Effector CD4-positive, alpha-beta T cell (primary cell): ENCODE results near the gene TRMT112.
"Not testable (repeated sequence)": the region's sequence is repeated elsewhere in the genome, so short reads cannot be mapped to it uniquely, and the experiment has no call there.

ENCODE experiments used
- DNase-seq: peaks from one replicate; pipeline ENCODE4 v3.0.0-alpha.2; 2020

Gene TRMT112

GRCh38 chr11:64327993-64328392 is 10.6 kb upstream of the TRMT112 start:
- DNase-seq = no peak

DNA sequence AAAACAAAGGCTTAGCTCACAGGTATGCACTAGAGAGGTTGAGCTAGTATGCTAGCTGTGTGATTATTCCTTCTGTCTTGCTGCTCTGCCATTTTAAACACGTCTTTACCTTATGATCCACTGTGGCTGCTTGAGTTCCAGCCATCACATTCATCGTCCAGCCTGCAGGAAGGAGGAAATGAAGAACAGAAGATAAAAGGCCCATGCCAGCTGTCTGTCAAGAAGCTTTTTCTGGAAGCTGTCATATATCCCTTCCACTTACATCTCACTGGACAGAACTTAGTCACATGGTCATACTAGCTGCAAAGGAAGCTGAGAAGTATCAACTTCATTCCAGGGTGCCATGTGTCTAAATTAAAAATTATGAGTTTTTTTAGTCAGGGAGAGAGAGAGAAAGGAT is 10.0 kb upstream of the TRMT112 start:
- no peak for DNase-seq

- DNase-seq = no peak
Measured at GRCh38 chr11:64324692-64325469, 7.5 kb upstream of the TRMT112 start.

DNA sequence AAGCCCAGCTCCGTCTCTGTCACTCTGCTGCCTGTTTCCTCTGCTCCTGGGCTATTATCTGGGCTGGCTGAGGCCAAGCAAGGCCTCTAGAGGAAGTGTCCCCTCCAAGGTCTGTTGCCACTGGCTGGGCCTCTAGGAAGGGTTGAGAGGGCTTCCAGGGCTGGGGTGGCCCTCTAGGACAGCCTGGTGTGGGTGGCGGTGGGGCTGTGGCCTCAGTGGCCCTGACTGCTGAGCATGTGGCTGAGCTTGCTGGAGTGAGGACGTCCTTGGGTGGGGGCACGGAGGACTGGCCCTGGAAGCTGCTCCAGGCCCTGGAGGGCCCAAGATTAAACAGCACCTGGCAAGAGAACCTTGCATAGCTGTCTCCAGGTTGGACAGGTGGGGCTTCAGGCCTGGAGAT is 6.6 kb upstream of the TRMT112 start:
- DNase-seq = not testable (repeated sequence)

DNA sequence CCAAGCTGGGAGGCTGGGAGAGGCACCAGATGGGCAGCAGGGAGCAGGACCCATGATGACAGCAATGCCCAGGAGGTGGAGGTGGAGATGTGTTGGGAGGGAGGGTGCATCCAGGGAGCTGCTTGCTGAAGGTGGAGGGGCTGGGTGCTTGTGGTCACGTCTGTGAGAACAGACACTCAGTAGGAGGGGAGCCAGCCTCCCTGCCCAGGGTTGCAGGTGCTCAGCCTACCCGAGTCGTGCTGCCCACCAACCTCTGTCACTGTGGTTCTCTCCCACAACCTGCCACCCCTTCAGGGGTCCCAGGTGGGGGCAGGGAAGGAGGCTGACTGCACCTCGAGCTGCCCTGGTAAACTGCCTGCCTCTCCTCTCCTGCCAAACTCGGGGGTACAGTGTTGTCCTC is 6.0 kb upstream of the TRMT112 start:
- DNase-seq = no peak

GRCh38 chr11:64322925-64323260 is 5.5 kb upstream of the TRMT112 start:
- DNase-seq = no peak

- DNase-seq = no peak
Measured at GRCh38 chr11:64321533-64321932, 4.2 kb upstream of the TRMT112 start.

DNA sequence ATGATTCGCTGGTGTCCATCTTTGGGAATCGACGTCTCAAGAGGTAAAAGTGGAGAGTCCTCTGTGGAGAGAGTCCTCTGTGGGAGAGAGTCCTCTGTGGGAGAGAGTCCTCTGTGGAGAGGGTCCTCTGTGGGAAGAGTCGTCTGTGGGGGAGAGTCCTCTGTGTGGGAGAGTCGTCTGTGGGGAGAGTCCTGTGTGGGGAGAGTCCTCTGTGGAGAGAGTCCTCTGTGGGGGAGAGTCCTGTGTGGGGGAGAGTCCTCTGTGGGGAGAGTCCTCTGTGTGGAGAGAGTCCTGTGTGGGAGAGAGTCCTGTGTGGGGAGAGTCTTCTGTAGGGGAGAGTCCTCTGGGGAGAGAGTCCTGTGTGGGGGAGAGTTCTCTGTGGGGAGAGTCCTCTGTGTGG is 3.7 kb upstream of the TRMT112 start:
- no peak for DNase-seq

- DNase-seq = no peak
Measured at GRCh38 chr11:64320556-64320955, 3.2 kb upstream of the TRMT112 start.

DNA sequence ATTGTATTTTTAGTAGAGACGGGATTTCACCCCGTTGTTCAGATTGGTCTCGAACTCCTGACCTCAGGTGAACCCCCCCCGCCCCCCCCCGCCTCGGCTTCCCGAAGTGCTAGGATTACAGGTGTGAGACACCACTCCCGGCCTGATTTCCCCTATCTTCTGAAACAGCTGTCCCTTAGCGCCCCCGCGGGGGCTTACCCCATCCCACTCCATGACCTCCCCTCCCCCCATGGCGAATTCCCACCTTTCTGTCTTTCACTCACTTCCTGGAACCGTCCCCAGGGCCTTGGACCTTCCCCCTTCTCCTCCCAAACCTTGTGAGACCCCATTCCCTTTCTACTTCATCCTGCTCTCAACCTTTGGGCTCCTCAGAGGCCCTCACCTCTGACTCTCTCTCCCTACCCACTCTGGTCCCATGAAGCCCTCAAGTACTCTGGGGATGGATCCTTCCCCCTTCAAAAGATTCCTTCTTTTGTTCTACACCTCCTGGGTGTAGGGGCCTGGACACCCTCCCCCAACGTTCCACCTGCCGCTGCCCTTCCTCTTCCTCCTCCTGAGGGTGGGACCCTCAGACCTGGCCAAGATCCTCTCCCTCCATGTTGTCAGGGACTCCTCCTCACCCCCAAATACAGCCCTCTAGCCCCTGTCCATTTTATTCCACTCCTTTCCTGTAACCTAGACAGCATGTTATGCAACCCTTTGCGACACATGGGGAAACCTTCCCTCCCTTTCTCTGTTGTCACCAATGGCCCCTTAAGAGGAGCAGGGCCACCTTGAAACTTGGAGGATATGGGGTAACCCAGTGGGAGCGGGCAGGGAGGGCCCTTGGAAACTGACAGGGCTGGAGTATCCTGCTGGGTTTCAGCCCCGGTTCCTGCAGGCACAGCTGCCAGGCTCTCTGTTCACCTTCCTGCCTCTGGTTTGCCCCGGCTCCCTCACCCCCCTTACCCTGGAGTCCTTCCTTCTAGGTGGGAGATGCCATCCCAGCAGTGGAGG is 1.7 kb upstream of the TRMT112 start:
- DNase-seq = no peak

- DNase-seq = peak; percentile 90
Measured at GRCh38 chr11:64317961-64318765, 804 bp upstream of the TRMT112 start, which contains the start of gene PRDX5. PRDX5 (plus strand) TSS chr11:64318121; CDS start chr11:64318216, 95 bp downstream.

- peak; percentile 37 for DNase-seq
Measured at GRCh38 chr11:64316672-64317324, 561 bp downstream of the TRMT112 start.

DNA sequence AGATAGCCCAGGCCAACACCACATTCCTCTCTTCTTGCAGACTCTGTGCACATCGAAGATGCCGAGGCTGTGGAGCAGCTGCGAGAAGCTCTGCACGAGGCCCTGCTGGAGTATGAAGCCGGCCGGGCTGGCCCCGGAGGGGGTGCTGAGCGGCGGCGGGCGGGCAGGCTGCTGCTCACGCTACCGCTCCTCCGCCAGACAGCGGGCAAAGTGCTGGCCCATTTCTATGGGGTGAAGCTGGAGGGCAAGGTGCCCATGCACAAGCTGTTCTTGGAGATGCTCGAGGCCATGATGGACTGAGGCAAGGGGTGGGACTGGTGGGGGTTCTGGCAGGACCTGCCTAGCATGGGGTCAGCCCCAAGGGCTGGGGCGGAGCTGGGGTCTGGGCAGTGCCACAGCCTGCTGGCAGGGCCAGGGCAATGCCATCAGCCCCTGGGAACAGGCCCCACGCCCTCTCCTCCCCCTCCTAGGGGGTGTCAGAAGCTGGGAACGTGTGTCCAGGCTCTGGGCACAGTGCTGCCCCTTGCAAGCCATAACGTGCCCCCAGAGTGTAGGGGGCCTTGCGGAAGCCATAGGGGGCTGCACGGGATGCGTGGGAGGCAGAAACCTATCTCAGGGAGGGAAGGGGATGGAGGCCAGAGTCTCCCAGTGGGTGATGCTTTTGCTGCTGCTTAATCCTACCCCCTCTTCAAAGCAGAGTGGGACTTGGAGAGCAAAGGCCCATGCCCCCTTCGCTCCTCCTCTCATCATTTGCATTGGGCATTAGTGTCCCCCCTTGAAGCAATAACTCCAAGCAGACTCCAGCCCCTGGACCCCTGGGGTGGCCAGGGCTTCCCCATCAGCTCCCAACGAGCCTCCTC is 1.5 kb downstream of the TRMT112 start:
- DNase-seq = not testable (repeated sequence)

DNA sequence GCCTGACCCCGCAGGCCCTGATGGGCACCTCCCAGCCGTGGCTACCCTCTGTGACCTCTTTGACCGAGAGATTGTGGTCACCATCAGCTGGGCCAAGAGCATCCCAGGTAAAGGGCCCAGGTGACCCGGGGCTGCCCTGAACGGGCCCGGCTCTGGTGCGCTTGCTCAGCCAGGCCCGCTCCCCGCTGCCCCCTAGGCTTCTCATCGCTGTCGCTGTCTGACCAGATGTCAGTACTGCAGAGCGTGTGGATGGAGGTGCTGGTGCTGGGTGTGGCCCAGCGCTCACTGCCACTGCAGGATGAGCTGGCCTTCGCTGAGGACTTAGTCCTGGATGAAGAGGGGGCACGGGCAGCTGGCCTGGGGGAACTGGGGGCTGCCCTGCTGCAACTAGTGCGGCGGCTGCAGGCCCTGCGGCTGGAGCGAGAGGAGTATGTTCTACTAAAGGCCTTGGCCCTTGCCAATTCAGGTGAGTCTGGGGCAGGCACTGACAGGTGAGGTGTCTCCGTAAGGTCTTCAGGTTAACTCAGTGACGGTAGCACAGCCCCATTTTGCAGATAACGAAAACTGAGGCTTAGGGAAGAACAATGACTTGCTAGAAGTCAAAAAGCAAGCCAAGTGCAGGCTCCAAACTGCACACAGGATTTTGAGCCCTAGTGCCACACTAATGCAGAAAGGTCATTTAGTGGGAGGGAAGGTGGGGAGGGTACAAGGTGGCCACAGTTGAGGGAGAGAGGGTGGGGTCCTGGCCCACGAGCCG is 2.4 kb downstream of the TRMT112 start:
- no peak for DNase-seq

GRCh38 chr11:64314146-64314804 is 3.1 kb downstream of the TRMT112 start:
- no peak for DNase-seq

- DNase-seq = no peak
Measured at GRCh38 chr11:64313491-64314145, 3.7 kb downstream of the TRMT112 start.

DNA sequence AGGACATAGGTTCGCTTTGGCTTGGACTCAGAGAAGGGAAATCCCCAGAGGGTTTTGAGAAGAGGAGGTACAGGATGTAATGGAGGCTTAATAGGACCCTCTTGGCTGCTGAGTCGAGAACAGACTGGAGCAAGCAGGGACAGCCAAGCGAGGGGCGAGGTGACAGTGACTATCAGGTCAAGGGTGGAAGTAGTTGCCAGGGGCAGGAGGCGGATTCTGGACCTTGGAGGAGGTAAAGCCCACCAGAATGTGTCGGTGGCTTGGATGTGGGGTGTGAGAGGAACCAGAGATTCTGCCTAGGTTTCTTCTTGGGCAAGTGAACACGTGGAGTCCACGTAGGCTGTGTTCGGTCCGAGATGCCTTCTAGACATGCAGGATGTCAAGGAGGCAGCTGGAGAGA is 4.4 kb downstream of the TRMT112 start:
- no peak for DNase-seq

GRCh38 chr11:64307795-64308194 is 9.6 kb downstream of the TRMT112 start:
- DNase-seq = not testable (repeated sequence)

DNA sequence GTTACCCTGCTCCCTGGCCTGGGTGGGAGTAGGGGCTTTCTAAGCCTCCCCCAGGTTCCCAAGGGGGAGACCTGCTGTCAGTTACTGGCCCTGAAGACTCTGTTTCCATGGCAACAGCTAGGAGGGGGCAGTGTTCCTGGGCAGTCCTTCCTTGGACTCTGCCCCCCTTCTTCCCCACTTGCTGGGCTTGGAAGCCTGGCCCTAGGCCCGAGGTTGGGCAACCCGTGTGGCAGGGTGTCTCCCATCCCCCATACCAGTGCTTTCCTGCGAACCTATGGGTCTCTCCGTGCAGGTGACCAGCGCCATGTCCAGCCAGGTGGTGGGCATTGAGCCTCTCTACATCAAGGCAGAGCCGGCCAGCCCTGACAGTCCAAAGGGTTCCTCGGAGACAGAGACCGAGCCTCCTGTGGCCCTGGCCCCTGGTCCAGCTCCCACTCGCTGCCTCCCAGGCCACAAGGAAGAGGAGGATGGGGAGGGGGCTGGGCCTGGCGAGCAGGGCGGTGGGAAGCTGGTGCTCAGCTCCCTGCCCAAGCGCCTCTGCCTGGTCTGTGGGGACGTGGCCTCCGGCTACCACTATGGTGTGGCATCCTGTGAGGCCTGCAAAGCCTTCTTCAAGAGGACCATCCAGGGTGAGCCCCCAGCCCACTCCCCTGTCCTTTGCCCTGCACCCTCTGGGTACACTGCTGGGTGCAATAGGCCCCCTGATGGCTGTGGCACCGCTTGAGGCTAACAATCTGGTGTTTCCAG is 10.3 kb downstream of the TRMT112 start:
- no peak for DNase-seq
